IPS-20b (cell line): ENCODE results near the gene CKAP5.

Source experiments
- H3K27ac ChIP-seq: one replicate; pipeline ENCODE4 v1.5.1; 2013; ENCODE audit warnings: low read length
- H3K27me3 ChIP-seq: 2 replicates; pipeline ENCODE4 v1.6.1; 2013; ENCODE audit warnings: mild to moderate bottlenecking, low read length, inconsistent platforms; ENCODE audit not compliant: insufficient read depth
- H3K36me3 ChIP-seq: 2 replicates; pipeline ENCODE4 v1.6.1; 2013; ENCODE audit warnings: low read depth, mild to moderate bottlenecking, inconsistent platforms, low read length, moderate library complexity; ENCODE audit not compliant: insufficient read depth
- H3K4me1 ChIP-seq: 2 replicates; pipeline ENCODE4 v1.6.1; 2013; ENCODE audit warnings: mild to moderate bottlenecking, control low read depth, inconsistent platforms, low read length, moderate library complexity; ENCODE audit not compliant: insufficient read depth
- H3K4me3 ChIP-seq: 2 replicates; pipeline ENCODE4 v1.5.1; 2013; ENCODE audit warnings: mild to moderate bottlenecking, low read length, inconsistent platforms
- H3K9ac ChIP-seq: 2 replicates; pipeline ENCODE4 v1.6.1; 2013; ENCODE audit warnings: low read depth, mild to moderate bottlenecking, inconsistent platforms, low read length, moderate library complexity
- H3K9me3 ChIP-seq: 2 replicates; pipeline ENCODE4 v1.6.1; 2013; ENCODE audit warnings: mild to moderate bottlenecking, low read depth, low read length, inconsistent platforms; ENCODE audit not compliant: insufficient read depth

CKAP5 gene

DNA sequence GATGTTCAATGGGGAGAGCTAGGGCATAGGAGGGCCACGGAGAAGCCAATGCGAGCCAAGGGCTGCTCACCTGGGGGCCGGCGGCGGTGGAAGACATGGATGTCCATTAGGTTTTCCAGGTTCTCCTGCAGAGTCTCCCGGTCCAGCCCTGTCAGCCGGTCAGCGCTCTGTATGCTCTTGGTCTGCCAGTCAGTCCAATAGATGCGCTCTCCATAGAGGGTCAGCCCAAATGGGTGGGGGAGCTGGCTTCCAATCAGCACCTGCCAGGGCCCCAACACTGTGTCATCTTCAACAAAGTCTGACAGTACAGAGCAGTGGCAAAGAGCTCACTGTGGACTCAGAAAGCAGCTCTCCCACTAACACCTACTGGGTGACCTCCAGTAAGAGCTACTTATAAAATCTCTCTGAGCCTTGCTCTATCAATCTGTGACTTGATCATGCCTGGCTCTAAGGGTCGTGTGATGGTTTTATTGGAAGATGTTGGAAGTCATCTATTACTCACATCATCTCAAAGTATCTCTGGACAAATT is 33.0 kb upstream of the CKAP5 start:
- Histone ChIP-seq H3K4me3 (no peak overlapping the region), H3K27me3 (no peaks in the 10 kb centered on the region), H3K4me1 (no peaks in the 10 kb centered on the region), H3K9ac (no peak overlapping the region), H3K27ac (no peak overlapping the region), H3K36me3 (peaks cover 75% of the 10 kb centered on the region), H3K9me3 (no peaks in the 10 kb centered on the region)

DNA sequence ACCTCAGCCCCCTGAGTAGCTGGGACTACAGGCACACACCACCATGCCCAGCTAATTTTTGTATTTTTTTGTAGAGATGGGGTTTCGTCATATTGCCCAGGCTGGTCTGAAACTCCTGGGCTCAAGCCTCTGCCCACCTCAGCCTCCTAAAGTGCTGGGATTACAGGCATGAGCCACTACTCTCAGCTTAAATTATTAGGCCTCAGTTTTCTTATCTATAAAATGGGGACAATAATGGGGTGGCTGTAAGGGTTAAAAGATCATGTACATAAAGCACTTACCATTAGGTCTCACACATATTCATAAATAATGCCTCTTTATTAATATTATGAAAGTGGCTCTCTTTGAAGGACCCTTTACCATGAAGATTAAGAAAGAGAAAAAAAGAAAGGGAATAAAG is 31.5 kb upstream of the CKAP5 start:
- no peak overlapping the region for H3K4me3 ChIP-seq
- H3K9ac ChIP-seq: no peak overlapping the region
- no peak overlapping the region for H3K27ac ChIP-seq
- H3K9me3 ChIP-seq: no peaks in the 10 kb centered on the region
- H3K4me1 ChIP-seq: no peaks in the 10 kb centered on the region
- H3K36me3 ChIP-seq: peaks cover 78% of the 10 kb centered on the region
- H3K27me3 ChIP-seq: no peaks in the 10 kb centered on the region

DNA sequence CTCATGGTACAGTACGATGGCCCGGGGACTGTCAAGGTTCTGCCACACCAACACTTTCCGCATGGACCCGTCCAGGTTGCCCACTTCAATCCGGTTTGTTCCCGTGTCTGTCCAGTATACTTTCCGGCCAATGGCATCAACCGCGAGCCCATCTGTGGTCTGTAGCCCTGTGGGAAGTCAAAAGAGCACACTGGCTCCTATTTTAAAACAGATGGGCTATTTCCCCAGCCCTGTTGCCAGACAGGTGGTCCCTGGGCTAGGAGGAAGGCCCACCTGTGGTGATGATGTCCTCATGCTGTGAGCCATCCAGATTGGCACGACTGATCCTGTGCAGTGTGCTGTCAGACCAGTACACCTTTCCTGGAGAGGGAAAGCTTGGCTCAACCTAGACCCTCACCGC is 30.4 kb upstream of the CKAP5 start:
- no peaks in the 10 kb centered on the region for H3K4me1 ChIP-seq
- no peak overlapping the region for H3K4me3 ChIP-seq
- H3K9ac ChIP-seq: no peak overlapping the region
- peaks cover 80% of the 10 kb centered on the region for H3K36me3 ChIP-seq
- no peaks in the 10 kb centered on the region for H3K27me3 ChIP-seq
- no peaks in the 10 kb centered on the region for H3K9me3 ChIP-seq
- no peak overlapping the region for H3K27ac ChIP-seq

DNA sequence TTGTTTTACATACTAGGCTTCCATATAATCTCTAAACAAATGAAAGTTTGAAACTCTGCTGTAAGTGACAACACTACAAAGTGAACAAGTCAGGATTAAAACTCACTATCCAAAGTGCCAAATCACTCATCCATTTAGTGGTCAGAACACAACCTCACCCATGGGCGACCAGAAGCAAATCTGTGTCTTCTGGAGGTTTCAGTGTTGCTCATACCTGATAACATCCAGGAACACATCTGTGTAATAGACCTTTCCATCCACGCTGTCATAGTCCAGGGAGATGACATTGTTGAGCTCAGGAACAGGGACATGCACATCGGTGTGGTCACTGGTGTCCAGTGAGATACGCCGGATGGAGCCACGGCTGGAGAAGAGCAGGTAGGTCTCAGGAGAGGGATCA is 28.5 kb upstream of the CKAP5 start:
- Histone ChIP-seq H3K36me3 (peaks cover 88% of the 10 kb centered on the region), H3K27me3 (no peaks in the 10 kb centered on the region), H3K27ac (no peak overlapping the region), H3K9me3 (no peaks in the 10 kb centered on the region), H3K9ac (no peak overlapping the region), H3K4me3 (no peak overlapping the region), H3K4me1 (no peaks in the 10 kb centered on the region)

DNA sequence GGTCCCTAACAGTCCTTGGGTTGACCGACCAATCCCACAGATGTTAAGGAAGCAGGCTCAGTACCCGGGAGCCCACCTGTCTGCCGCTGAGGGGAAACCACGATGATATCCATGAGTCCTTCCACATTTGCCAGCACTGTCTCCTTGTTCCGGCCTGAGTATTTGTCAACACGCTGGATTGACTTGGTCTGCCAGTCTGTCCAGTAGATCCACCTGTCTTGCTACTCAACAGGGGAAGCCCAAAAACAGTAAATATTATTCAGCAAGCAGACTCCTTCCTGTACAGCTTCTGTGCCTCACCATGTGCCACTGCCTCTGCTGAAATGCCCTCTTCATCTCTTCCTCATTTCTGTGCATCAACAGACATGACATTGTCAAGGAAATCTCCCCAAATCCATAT is 22.8 kb upstream of the CKAP5 start:
- no peaks in the 10 kb centered on the region for H3K4me1 ChIP-seq
- no peak overlapping the region for H3K9ac ChIP-seq
- no peak overlapping the region for H3K27ac ChIP-seq
- H3K9me3 ChIP-seq: no peaks in the 10 kb centered on the region
- no peak overlapping the region for H3K4me3 ChIP-seq
- no peaks in the 10 kb centered on the region for H3K27me3 ChIP-seq
- peaks cover 92% of the 10 kb centered on the region for H3K36me3 ChIP-seq

DNA sequence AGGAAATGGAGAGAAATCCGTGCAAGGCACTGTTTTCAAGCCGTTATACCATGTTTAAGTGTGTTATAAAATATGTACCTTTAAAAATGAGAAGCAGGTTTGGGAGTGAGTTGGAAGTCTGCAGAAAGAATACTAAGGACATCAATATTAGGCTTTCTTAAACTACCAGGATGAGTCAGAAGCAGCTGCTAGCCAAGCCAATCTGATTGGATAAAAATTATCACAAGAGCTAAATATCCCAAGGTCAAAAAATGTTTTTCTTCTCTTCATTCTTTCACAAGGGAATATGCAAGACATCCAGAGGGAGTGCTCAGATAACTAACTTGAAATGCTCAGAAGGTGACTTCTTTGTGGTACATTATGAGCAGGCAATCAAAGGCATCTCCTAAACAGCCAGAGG is 19.3 kb upstream of the CKAP5 start:
- no peaks in the 10 kb centered on the region for H3K27me3 ChIP-seq
- H3K4me1 ChIP-seq: no peaks in the 10 kb centered on the region
- no peak overlapping the region for H3K27ac ChIP-seq
- H3K4me3 ChIP-seq: no peak overlapping the region
- H3K36me3 ChIP-seq: peaks cover 85% of the 10 kb centered on the region
- H3K9me3 ChIP-seq: no peaks in the 10 kb centered on the region
- no peak overlapping the region for H3K9ac ChIP-seq

DNA sequence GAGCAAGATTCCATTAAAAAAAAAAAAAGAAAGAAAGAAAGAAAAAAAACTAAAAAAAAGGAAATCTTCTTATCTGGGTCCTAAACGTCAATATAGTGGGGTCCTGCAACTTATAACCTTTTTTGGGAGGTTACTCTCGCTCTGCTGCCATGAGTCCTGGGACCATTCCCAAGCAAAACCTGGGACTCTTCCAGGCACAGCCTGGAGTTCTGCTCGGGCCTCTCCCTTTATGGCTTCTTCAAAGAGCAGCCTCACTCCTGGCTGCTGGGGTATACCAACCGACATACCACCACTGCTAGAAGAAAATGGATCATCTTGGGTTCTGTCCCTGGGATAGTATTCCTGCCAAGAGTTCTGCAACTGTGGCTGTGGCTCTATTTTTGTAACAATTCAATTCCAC is 14.1 kb upstream of the CKAP5 start:
- Histone ChIP-seq H3K36me3 (peaks cover 80% of the 10 kb centered on the region), H3K9ac (no peak overlapping the region), H3K4me1 (no peaks in the 10 kb centered on the region), H3K27ac (no peak overlapping the region), H3K9me3 (no peaks in the 10 kb centered on the region), H3K27me3 (no peaks in the 10 kb centered on the region), H3K4me3 (no peak overlapping the region)

DNA sequence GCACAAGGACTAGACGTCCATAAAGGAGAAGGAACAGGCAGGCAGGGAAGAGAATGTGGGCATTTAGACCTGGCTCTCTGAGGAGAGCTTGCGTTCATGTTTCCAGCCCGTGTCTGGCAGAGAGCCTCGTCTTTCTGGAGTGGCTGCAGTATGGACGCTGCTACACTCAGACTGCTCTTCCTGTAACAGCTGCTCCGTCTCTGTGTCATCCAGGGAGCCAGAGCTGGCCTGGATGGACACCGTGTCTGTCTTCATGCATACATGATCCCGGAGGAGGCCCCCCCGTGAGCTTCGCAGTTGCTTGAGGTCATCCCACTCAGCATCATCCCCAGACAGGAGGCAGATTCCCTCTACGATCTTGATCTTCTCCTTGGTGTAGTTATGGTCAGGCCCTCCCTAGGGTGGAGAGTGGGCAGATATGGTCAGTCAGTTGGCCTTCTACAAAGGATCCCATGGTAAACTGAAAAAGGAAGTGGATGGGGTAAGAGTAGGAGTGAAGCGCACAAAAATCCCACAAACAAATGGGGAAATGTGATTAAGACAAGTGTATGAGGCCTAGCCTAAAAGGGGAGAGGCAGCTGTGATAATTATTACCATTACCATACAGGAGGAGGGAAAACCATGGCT is 13.0 kb upstream of the CKAP5 start:
- Histone ChIP-seq H3K4me3 (no peak overlapping the region), H3K27ac (no peak overlapping the region), H3K4me1 (no peaks in the 10 kb centered on the region), H3K9ac (no peak overlapping the region), H3K36me3 (peaks cover 69% of the 10 kb centered on the region), H3K27me3 (no peaks in the 10 kb centered on the region), H3K9me3 (no peaks in the 10 kb centered on the region)

DNA sequence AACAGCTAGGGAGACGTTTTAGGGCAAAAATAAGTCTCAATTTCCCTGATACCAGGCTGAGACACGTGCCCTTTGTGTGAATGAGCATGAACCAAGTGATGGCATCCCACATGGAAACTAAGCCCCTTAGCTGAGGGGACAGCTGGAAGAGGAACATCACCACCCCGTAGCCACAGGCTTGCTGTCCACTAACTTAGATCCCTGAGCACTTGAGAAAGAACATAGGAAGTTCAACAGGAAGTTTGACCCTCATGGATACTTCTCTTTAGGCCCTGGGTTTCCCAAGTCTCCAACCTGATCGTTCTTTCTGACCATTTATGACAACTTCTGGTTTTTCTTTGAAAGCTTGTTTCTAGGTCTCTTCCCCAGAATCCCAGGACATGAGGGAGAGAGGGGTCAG is 11.6 kb upstream of the CKAP5 start:
- Histone ChIP-seq H3K9me3 (no peaks in the 10 kb centered on the region), H3K4me3 (no peak overlapping the region), H3K27me3 (no peaks in the 10 kb centered on the region), H3K27ac (no peak overlapping the region), H3K36me3 (peaks cover 57% of the 10 kb centered on the region), H3K9ac (no peak overlapping the region), H3K4me1 (no peaks in the 10 kb centered on the region)

DNA sequence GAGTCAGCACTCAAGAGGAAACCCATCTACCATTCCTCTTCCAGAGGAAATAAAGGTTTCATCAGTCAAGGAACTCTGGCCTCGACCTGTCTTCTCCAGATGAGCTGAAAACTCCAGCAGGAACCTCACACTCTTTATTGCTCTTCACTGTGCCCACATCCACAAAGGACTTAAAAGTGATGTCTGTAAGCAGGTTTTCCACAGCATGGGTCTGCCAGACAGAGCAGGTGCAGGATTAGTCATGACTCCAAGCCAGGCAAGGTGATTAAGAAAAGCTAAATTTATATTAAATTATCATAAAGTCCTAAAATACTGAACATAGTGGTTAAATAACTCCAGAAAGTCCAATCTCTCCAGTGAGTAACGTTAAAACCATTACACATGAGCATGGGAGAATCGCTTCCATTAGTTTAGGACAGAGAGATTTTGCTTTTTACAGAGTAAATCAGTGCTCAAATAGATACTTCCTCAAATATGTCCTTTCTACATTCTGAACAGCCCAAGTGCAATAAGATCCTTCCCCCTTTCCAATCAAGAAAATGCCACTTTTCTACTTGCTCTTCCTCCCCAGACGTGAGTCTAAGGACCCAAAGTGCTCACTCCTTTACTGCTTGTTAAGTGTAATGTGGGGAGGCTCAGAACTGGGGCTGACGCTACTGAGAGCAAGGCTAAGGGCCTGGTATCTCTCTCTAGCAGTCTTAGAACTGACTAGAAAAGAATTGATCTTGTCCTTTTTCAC is 10.7 kb upstream of the CKAP5 start:
- H3K36me3 ChIP-seq: peaks cover 49% of the 10 kb centered on the region
- H3K9ac ChIP-seq: no peak overlapping the region
- no peak overlapping the region for H3K27ac ChIP-seq
- no peak overlapping the region for H3K4me3 ChIP-seq
- H3K27me3 ChIP-seq: no peaks in the 10 kb centered on the region
- H3K4me1 ChIP-seq: no peaks in the 10 kb centered on the region
- H3K9me3 ChIP-seq: no peaks in the 10 kb centered on the region

DNA sequence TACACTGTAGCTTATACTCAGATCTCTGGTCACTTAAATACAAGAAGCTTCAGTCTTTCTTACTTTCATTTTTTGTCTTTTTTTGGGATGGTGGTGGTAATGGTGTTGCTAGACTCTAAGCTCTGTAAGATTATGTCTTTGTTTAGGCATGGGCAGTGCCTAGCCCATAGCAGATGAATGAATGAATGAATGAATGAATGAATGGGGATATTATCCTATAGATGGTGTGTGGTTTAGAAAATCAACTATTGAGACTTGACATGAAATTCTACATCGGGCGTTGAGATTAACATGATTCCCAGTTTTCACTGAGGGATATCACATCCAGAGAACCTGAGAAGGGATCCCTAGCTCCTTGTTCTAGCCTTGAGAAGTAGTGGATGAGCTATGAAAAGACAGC is 9.8 kb upstream of the CKAP5 start:
- Histone ChIP-seq H3K27ac (no peak overlapping the region), H3K4me1 (no peaks in the 10 kb centered on the region), H3K4me3 (no peak overlapping the region), H3K9me3 (peaks cover under 1% of the 10 kb centered on the region; the same call in 1 of the 2 replicates), H3K27me3 (no peaks in the 10 kb centered on the region), H3K9ac (no peak overlapping the region), H3K36me3 (peaks cover 44% of the 10 kb centered on the region)

DNA sequence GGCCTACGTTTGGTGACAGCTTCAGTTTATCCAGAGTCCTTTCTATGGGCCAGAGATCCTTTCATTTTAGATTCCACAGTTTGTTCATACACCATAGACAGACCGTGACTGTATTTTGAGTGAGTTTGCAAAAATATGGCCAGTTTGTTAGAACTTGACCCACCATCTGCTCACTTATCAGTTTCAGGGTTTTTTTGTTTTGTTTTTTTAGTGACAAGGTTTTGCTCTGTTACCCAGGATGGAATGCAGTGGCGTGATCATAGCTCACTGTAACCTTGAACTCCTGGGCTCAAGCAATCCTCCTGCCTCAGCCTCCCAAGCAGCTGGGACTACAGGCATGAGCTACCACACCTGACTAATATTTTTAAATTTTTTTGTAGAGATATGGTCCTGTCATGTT is 9.1 kb upstream of the CKAP5 start:
- Histone ChIP-seq H3K9me3 (peaks cover 5% of the 10 kb centered on the region; the same call in 1 of the 2 replicates), H3K4me3 (no peak overlapping the region), H3K36me3 (peaks cover 37% of the 10 kb centered on the region), H3K4me1 (no peaks in the 10 kb centered on the region), H3K27ac (no peak overlapping the region), H3K27me3 (no peaks in the 10 kb centered on the region), H3K9ac (no peak overlapping the region)
